ENCODE results near the gene TOX3. TPM values are rescaled to one million over a fixed set of nuclear protein-coding genes. Genes with fewer than 3 reads are reported as not detected.

TOX3 gene
- total RNA-seq, 1 experiment from 2014 or later = 20.2 TPM

DNA sequence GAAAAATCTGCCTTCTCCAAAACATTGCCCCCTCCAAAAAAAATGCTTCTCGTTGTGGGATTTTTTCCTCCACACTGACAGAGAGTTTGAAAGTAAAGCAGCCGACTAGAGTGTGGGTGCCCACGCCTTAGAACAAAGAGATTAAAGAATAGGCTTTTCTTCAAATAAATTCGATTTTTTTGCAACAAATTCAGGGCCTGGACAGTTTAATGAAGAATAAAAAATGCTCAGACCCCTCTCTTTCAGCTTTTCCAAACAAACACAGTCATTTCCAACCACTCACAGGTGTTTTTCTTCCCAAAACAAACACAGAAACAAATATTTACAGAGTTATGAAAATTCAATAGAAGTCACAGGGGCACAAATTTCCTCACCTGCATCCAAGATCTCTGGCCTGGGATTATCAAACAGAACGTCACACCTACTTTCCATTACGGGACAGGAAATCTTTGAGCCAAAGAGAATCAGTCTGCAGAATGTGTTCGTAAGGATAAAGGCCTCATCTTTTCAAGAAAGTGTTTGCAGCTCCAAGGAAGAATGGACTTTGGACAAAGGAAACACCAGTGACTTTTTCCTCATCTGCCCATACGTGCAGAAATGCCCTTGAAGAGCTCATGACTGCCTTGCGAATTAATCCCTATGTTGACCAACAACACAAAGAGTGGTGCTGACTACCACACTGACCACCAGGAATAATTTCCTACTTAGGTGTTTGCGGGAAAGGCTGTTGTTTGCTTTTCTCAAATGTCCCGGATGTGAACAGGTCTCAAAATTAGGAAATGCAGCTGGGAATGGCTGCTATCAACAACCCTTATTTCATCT is 31.3 kb upstream of the TOX3 start:
- Mint-ChIP-seq H3K9me3 (no peaks in the 10 kb centered on the region; a peak in 2 of 5 replicates), H3K36me3 (ENCODE audit: insufficient read depth in 1 of 3, low read depth in 3 of 3) (no peaks in the 10 kb centered on the region), H3K27me3 (ENCODE audit: low read depth) (no peaks in the 10 kb centered on the region; the same call in none of the 2 replicates), H3K4me3 (no peak overlapping the region), H3K27ac (no peak overlapping the region), H3K4me1 (peaks cover 18 to 23% of the 10 kb centered on the region in 2 experiments)
- Histone ChIP-seq H3K56ac (ENCODE audit: insufficient read length, low read depth, low read length) (no peak overlapping the region), H3K4me1 (ENCODE audit: insufficient read depth, low read length) (peaks cover 3% of the 10 kb centered on the region; the same call in 1 of the 2 replicates), H3K27ac (ENCODE audit: insufficient read length, low read depth, low read length) (no peak overlapping the region), H3K79me2 (ENCODE audit: insufficient read depth, low read length) (no peaks in the 10 kb centered on the region), H4K5ac (ENCODE audit: insufficient read length, low read depth, low read length) (no peak overlapping the region), H2AFZ (ENCODE audit: low read length) (no peak overlapping the region), H3K14ac (ENCODE audit: insufficient read depth, low read length) (no peak overlapping the region), H3K18ac (ENCODE audit: insufficient read length, low read depth, low read length) (no peak overlapping the region), H3K9ac (ENCODE audit: extremely low read depth, insufficient read length, low read length) (no peak overlapping the region), H3K4me2 (ENCODE audit: insufficient read depth, insufficient read length, low read length) (no peak overlapping the region), H2AK5ac (ENCODE audit: insufficient read length, low read length) (no peak overlapping the region), H3K9me3 (ENCODE audit: control insufficient read depth, low read depth, low read length) (no peaks in the 10 kb centered on the region), H4K91ac (ENCODE audit: insufficient read length, low read depth, low read length) (no peak overlapping the region), H4K20me1 (ENCODE audit: control insufficient read depth, insufficient read depth, insufficient read length) (no peaks in the 10 kb centered on the region), H3K23me2 (ENCODE audit: insufficient read length, low read depth, low read length, poor library complexity, severe bottlenecking) (no peaks in the 10 kb centered on the region), H3K23ac (ENCODE audit: insufficient read length, low read depth, low read length) (no peak overlapping the region), H4K8ac (replicated peaks; ENCODE audit: insufficient read length, low read depth, low read length) (no peak overlapping the region), H2BK20ac (ENCODE audit: low read depth, low read length, poor library complexity, severe bottlenecking) (no peak overlapping the region), H3K79me1 (ENCODE audit: insufficient read depth, low read depth, low read length, poor library complexity, severe bottlenecking) (no peaks in the 10 kb centered on the region), H3K4ac (ENCODE audit: low read depth, low read length) (no peak overlapping the region), H2BK5ac (ENCODE audit: insufficient read length, low read length) (no peak overlapping the region), H2BK12ac (ENCODE audit: insufficient read length, low read depth, low read length) (no peak overlapping the region), H3T11ph (ENCODE audit: low read length) (no peak overlapping the region), H2BK15ac (ENCODE audit: low read depth, low read length) (no peak overlapping the region), H3K27me3 (ENCODE audit: insufficient read depth, low read length) (no peaks in the 10 kb centered on the region), H2BK120ac (ENCODE audit: low read depth, low read length, poor library complexity, severe bottlenecking) (no peak overlapping the region)
- TF ChIP-seq, protein P1, sequence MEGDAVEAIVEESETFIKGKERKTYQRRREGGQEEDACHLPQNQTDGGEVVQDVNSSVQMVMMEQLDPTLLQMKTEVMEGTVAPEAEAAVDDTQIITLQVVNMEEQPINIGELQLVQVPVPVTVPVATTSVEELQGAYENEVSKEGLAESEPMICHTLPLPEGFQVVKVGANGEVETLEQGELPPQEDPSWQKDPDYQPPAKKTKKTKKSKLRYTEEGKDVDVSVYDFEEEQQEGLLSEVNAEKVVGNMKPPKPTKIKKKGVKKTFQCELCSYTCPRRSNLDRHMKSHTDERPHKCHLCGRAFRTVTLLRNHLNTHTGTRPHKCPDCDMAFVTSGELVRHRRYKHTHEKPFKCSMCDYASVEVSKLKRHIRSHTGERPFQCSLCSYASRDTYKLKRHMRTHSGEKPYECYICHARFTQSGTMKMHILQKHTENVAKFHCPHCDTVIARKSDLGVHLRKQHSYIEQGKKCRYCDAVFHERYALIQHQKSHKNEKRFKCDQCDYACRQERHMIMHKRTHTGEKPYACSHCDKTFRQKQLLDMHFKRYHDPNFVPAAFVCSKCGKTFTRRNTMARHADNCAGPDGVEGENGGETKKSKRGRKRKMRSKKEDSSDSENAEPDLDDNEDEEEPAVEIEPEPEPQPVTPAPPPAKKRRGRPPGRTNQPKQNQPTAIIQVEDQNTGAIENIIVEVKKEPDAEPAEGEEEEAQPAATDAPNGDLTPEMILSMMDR (conservative IDR thresholded peaks at IDR 0.05) = no peak
- no CpG with 5 or more reads among the region's 11 CpGs for WGBS (ENCODE audit: extremely low coverage, insufficient read length, low lambda C conversion rate)
- no peak for DNase-seq

Measured in H9 (cell line).